ENCODE results near the gene YAP1. TPM values are rescaled to one million over a fixed set of nuclear protein-coding genes. Genes with fewer than 3 reads are reported as not detected.

Gene YAP1
- total RNA-seq, 2 experiments from 2014 or later: not detected

GRCh38 chr11:102266099-102266498 is 155.9 kb downstream of the YAP1 start:
- intact Hi-C loops (cut with micrococcal nuclease): no loop called here
- Mint-ChIP-seq H3K36me3 (ENCODE audit: low read depth) (no peaks in the 10 kb centered on the region), H3K4me3 (no peak overlapping the region), H3K4me1 (ENCODE audit: low read depth) (peaks cover 19% of the 10 kb centered on the region), H3K27ac (no peak overlapping the region), H3K27me3 (peaks cover 7% of the 10 kb centered on the region), H3K9me3 (no peaks in the 10 kb centered on the region)
- ChIA-PET POLR2A (no interaction called here), CTCF (interaction anchor here (0.7 kb wide), 2 partner anchors 12 to 292 kb away, joined by 3 read pairs; no protein-coding TSS in a partner anchor)
- no peak for TF ChIP-seq CTCF (IDR thresholded peaks at IDR 0.05)
- ATAC-seq (no peak), DNase-seq (no peak)

GRCh38 chr11:102267609-102268008 is 157.4 kb downstream of the YAP1 start:
- no peak overlapping the region for H3K27ac Mint-ChIP-seq
- ChIA-PET CTCF (interaction anchor here (1.5 to 3.2 kb wide), 5 partner anchors 18 to 407 kb away, joined by 3 to 21 read pairs (median 19); no protein-coding TSS in a partner anchor), POLR2A (interaction anchor here (1.0 kb wide), 1 partner anchor 14 kb away, joined by 3 read pairs; no protein-coding TSS in a partner anchor)

GRCh38 chr11:102268083-102268984 is 158.1 kb downstream of the YAP1 start:
- Mint-ChIP-seq H3K4me3 (peak overlapping the region; percentile 68), H3K27ac (no peak overlapping the region), H3K27me3 (peaks cover 15% of the 10 kb centered on the region), H3K36me3 (ENCODE audit: low read depth) (no peaks in the 10 kb centered on the region), H3K4me1 (ENCODE audit: low read depth) (peaks cover 19% of the 10 kb centered on the region), H3K9me3 (no peaks in the 10 kb centered on the region)
- CTCF ChIA-PET: interaction anchor here (0.7 to 3.2 kb wide), 23 partner anchors 8 to 408 kb away, joined by 3 to 23 read pairs (median 4); no protein-coding TSS in a partner anchor
- POLR2A ChIA-PET: interaction anchor here (1.0 to 1.1 kb wide), 2 partner anchors 15 to 71 kb away, joined by 3 read pairs; no protein-coding TSS in a partner anchor
- DNase-seq: peak; percentile 87
- peak; percentile 99 for ATAC-seq
- no peak for TF ChIP-seq CTCF (IDR thresholded peaks at IDR 0.05)
- intact Hi-C loops (cut with micrococcal nuclease): no loop called here

More at GRCh38 chr11:102267609-102268008, 157.4 kb downstream of the YAP1 start:
- Mint-ChIP-seq H3K36me3 (ENCODE audit: low read depth) (no peaks in the 10 kb centered on the region), H3K27me3 (peaks cover 14% of the 10 kb centered on the region), H3K4me1 (ENCODE audit: low read depth) (peaks cover 19% of the 10 kb centered on the region), H3K9me3 (no peaks in the 10 kb centered on the region), H3K4me3 (no peak overlapping the region)
- DNase-seq (no peak), ATAC-seq (no peak)
- intact Hi-C loops (cut with micrococcal nuclease): no loop called here
- no peak for TF ChIP-seq CTCF (IDR thresholded peaks at IDR 0.05)

- Mint-ChIP-seq H3K4me1 (ENCODE audit: low read depth) (peaks cover 19% of the 10 kb centered on the region), H3K27me3 (peaks cover 15% of the 10 kb centered on the region), H3K36me3 (ENCODE audit: low read depth) (no peaks in the 10 kb centered on the region), H3K27ac (no peak overlapping the region), H3K4me3 (peak overlapping the region; percentile 68), H3K9me3 (no peaks in the 10 kb centered on the region)
- CTCF ChIA-PET: interaction anchor here (0.7 to 3.2 kb wide), 25 partner anchors 8 to 527 kb away, joined by 3 to 23 read pairs (median 4); no protein-coding TSS in a partner anchor
- ATAC-seq (no peak), DNase-seq (no peak)
- intact Hi-C loops (cut with micrococcal nuclease): no loop called here
- POLR2A ChIA-PET: interaction anchor here (1.1 kb wide), 1 partner anchor 70 kb away, joined by 3 read pairs; no protein-coding TSS in a partner anchor
- peak; percentile 66 for TF ChIP-seq CTCF (IDR thresholded peaks at IDR 0.05)
Measured at GRCh38 chr11:102268985-102269470, 158.8 kb downstream of the YAP1 start.

Data from activated CD8-positive, alpha-beta T cell treated with anti-CD3 and anti-CD28 coated beads for 36 hours (primary cell).